ENCODE results near the gene TET3.

The TET3 gene

DNA sequence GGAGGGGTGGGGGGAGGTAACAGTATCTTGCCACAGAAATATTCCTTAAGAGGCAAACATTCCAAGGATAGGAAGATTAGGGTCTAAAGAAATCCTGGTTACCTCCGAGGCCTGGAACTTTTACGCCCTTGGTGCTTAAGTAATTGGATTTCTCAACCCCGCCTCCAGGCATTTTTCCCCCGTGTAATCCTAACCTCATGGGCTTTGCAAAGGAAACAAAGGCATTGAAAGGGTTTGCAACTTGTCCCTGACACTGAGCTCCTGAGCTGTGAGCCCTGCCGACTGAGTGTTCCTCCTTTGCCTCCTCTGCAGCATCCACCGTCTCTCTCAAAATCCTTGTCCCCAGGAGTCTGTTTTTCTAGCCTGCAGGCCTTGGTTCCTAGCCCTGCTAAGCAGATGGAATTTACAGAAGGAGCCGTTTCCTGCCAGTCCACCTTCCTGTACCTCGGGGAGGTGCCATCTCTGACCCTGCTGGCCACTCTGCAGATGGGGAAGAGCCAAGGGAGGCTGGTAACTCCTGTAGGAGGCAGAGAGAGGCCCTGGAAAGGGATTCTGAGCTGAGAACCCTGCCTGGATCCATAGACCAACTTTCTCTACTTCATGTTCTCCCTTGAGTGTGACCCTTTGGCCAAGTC is 24.2 kb downstream of the TET3 start:
- TF ChIP-seq POLR2A (IDR thresholded peaks at IDR 0.05; ENCODE audit: extremely low read depth, insufficient read length), result no peak
- TF ChIP-seq, protein P1, sequence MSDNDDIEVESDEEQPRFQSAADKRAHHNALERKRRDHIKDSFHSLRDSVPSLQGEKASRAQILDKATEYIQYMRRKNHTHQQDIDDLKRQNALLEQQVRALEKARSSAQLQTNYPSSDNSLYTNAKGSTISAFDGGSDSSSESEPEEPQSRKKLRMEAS (IDR thresholded peaks at IDR 0.05; ENCODE audit: low read depth, low read length), result no peak
- no peak for TF ChIP-seq MYC (IDR thresholded peaks at IDR 0.05; ENCODE audit: low read depth, low read length)
- TF ChIP-seq, protein P2, sequence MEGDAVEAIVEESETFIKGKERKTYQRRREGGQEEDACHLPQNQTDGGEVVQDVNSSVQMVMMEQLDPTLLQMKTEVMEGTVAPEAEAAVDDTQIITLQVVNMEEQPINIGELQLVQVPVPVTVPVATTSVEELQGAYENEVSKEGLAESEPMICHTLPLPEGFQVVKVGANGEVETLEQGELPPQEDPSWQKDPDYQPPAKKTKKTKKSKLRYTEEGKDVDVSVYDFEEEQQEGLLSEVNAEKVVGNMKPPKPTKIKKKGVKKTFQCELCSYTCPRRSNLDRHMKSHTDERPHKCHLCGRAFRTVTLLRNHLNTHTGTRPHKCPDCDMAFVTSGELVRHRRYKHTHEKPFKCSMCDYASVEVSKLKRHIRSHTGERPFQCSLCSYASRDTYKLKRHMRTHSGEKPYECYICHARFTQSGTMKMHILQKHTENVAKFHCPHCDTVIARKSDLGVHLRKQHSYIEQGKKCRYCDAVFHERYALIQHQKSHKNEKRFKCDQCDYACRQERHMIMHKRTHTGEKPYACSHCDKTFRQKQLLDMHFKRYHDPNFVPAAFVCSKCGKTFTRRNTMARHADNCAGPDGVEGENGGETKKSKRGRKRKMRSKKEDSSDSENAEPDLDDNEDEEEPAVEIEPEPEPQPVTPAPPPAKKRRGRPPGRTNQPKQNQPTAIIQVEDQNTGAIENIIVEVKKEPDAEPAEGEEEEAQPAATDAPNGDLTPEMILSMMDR (IDR thresholded peaks at IDR 0.05; ENCODE audit: low read depth, low read length), result no peak
- no peak for DNase-seq (ENCODE audit: low read depth)
- H3K4me3 ChIP-seq (ENCODE audit: low read depth, low read length), result no peak overlapping the region

DNA sequence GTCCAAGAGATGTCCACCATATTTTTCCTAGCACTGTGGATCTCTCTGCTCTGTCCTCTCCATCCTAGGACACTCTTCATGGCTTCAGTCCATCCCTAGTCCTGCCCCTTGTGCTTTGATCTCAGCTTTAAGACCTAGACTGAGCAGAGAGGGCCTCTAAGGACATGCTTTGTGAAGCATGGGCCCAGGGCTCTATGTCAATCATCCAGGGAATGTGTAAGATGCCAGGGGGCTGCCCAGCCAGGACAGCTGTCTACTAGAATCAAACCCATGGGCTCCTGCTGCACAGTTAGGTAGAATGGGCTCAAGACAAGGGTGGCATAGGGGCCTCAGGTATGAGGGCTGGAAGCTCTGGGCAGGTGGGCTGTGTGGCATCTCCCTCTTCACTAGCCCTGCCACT is 24.9 kb downstream of the TET3 start:
- TF ChIP-seq, protein P2 (IDR thresholded peaks at IDR 0.05; ENCODE audit: low read depth, low read length), result no peak
- no peak for TF ChIP-seq MYC (IDR thresholded peaks at IDR 0.05; ENCODE audit: low read depth, low read length)
- no peak for TF ChIP-seq POLR2A (IDR thresholded peaks at IDR 0.05; ENCODE audit: extremely low read depth, insufficient read length)
- TF ChIP-seq, protein P1 (IDR thresholded peaks at IDR 0.05; ENCODE audit: low read depth, low read length), result no peak
- H3K4me3 ChIP-seq (ENCODE audit: low read depth, low read length), result no peak overlapping the region
- DNase-seq (ENCODE audit: low read depth), result no peak

DNA sequence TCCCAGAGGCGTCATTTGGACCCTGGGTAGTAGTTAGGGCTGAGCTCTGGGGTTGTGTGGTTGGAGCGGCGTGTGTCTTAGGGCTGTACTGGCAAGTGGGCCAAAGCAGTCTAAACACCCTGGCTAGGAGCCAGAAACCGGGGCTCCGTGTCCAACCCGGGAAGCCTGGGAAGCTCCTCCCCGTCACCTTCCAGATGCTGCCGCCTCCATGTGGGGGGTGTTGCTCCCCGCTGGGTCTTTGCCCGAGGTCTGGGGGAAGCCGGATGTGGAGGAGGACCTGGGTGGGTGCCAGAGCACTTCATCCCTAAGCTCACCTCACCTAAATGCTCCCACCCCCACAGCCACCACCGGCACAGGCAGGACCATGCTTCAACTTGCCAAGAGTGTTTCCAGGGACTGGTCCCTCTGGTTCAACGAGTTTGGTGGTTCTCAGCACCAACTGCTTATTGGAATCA is 25.4 kb downstream of the TET3 start:
- no peak for DNase-seq (ENCODE audit: low read depth)
- no peak for TF ChIP-seq POLR2A (IDR thresholded peaks at IDR 0.05; ENCODE audit: extremely low read depth, insufficient read length)
- TF ChIP-seq, protein P1 (IDR thresholded peaks at IDR 0.05; ENCODE audit: low read depth, low read length), result no peak
- no peak for TF ChIP-seq MYC (IDR thresholded peaks at IDR 0.05; ENCODE audit: low read depth, low read length)
- TF ChIP-seq, protein P2 (IDR thresholded peaks at IDR 0.05; ENCODE audit: low read depth, low read length), result no peak
- H3K4me3 ChIP-seq (ENCODE audit: low read depth, low read length), result no peak overlapping the region

DNA sequence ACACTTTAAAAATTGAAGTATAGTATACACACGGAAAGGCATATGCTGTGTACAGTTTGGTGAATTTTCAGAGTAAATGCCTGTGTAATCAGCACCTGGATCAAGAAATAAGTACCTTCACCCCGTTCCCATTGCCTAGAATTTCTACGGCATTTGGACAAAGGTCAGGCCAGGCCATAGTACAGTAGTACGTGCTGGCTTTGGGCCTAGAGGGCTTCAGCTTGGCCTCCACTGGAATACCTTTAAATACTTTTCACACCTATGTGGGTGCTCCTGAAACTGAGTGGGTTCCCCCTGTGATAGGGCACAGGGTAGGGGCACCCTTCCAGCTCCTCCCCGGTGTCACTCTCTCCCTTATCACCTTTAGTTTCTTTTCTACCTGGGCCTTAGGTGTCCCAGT is 26.5 kb downstream of the TET3 start:
- TF ChIP-seq MYC (IDR thresholded peaks at IDR 0.05; ENCODE audit: low read depth, low read length), result no peak
- no peak for TF ChIP-seq POLR2A (IDR thresholded peaks at IDR 0.05; ENCODE audit: extremely low read depth, insufficient read length)
- TF ChIP-seq, protein P2 (IDR thresholded peaks at IDR 0.05; ENCODE audit: low read depth, low read length), result no peak
- TF ChIP-seq, protein P1 (IDR thresholded peaks at IDR 0.05; ENCODE audit: low read depth, low read length), result no peak
- no peak overlapping the region for H3K4me3 ChIP-seq (ENCODE audit: low read depth, low read length)
- DNase-seq (ENCODE audit: low read depth), result no peak

DNA sequence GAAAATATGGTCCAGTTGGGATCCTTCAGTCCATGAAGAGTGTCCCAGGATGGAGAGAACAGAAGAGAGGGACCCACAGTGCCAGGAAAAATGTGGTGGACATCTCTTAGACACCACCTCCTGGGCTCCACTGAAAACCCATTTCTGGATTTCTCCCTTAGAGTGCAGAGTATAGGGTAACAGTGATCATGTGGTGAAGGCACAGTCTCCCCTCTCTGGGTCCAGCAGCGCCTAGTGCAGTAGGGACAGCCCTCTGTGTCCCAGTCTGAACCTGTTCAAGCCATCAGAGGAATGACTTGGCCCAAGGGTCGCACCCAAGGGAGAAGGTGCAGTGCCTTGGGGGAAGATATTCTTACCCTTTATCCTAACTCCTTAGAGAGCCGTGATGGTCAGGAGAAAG is 30.1 kb downstream of the TET3 start:
- H3K4me3 ChIP-seq (ENCODE audit: low read depth, low read length), result no peak overlapping the region
- TF ChIP-seq, protein P1 (IDR thresholded peaks at IDR 0.05; ENCODE audit: low read depth, low read length), result no peak
- TF ChIP-seq MYC (IDR thresholded peaks at IDR 0.05; ENCODE audit: low read depth, low read length) (no peak), POLR2A (IDR thresholded peaks at IDR 0.05; ENCODE audit: extremely low read depth, insufficient read length) (no peak)
- TF ChIP-seq, protein P2 (IDR thresholded peaks at IDR 0.05; ENCODE audit: low read depth, low read length), result no peak
- no peak for DNase-seq (ENCODE audit: low read depth)

Measured in NB4 (cell line).